Measurements from ENCODE around the gene LRIG2. TPM values are rescaled to one million over a fixed set of nuclear protein-coding genes. Genes with fewer than 3 reads are reported as not detected.

LRIG2 gene
- polyA plus RNA-seq, 1 of the 3 experiments (the other 2 are of a cell fraction): 3.8 TPM

DNA sequence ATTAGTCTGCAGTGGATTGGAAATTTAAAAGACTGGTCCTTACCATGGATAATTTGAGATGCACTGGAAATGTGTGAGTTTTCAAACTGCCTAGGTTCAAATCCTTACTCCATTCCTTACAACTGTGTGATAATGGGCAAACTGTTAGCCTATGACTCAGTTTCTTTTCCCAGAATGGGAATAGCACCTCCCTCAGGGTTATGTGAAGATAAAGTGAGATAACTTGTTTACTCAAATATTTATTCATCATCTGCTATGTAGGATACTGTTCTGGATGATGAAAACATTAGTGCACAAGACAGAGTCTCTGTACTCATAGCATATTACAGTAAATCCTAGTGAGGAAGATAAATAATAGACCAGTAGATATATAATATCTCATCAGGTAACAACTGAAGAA is 28.6 kb downstream of the LRIG2 start:
- Histone ChIP-seq H3K9ac (no peak overlapping the region), H2AFZ (ENCODE audit: low read depth) (no peak overlapping the region), H3K4me3 (ENCODE audit: low read depth in 2 of 2, low read length in 1 of 2) (no peak overlapping the region), H3K4me2 (no peak overlapping the region), H3K27ac (ENCODE audit: low read depth in 2 of 2, low read length in 1 of 2) (no peak overlapping the region), H3K79me2 (ENCODE audit: insufficient read depth) (no peaks in the 10 kb centered on the region), H3K4me1 (ENCODE audit: control insufficient read depth in 1 of 2, insufficient read depth in 2 of 2, low read depth in 1 of 2, low read length in 1 of 2) (no peaks in the 10 kb centered on the region), H4K20me1 (ENCODE audit: insufficient read depth) (no peaks in the 10 kb centered on the region), H3K27me3 (ENCODE audit: insufficient read depth) (no peaks in the 10 kb centered on the region), H3K9me2 (no peaks in the 10 kb centered on the region), H3F3A (replicated peaks; ENCODE audit: insufficient read depth) (no peaks in the 10 kb centered on the region), H3K9me3 (no peaks in the 10 kb centered on the region), H3K36me3 (replicated peaks in 1 of 2; ENCODE audit: control insufficient read depth in 1 of 2, insufficient read depth in 2 of 2, low read length in 1 of 2) (peaks cover 61 to 68% of the 10 kb centered on the region in 2 experiments)
- no peak for DNase-seq
- ChIA-PET CTCF (interaction anchor here (0.8 kb wide), 1 partner anchor 29 kb away, joined by 3 read pairs; the partner anchor contains the start of gene LRIG2), POLR2A (no interaction called here)
- TF ChIP-seq RFX5 (IDR thresholded peaks at IDR 0.05; ENCODE audit: low read length) (no peak), SIN3A (IDR thresholded peaks at IDR 0.05; ENCODE audit: borderline replicate concordance, low read depth, low read length) (no peak), RCOR1 (IDR thresholded peaks at IDR 0.05; ENCODE audit: low read length) (no peak), MXI1 (IDR thresholded peaks at IDR 0.05; ENCODE audit: low read depth, low read length) (no peak), JUND (IDR thresholded peaks at IDR 0.05) (no peak), RXRA (IDR thresholded peaks at IDR 0.05; ENCODE audit: borderline replicate concordance, low read depth) (no peak), FOSL2 (IDR thresholded peaks at IDR 0.05; ENCODE audit: borderline replicate concordance, low read depth) (no peak), TAF1 (IDR thresholded peaks at IDR 0.05; ENCODE audit: borderline replicate concordance, low read depth, low read length) (no peak), MEF2A (IDR thresholded peaks at IDR 0.05; ENCODE audit: borderline replicate concordance, low read depth) (no peak), NRF1 (IDR thresholded peaks at IDR 0.05; ENCODE audit: low read depth, low read length) (no peak), FOXJ3 (CRISPR knock-in tag; IDR thresholded peaks at IDR 0.05) (no peak), POLR2AphosphoS5 (IDR thresholded peaks at IDR 0.05; ENCODE audit: low read depth, low read length) (no peak), GATA2 (CRISPR knock-in tag; IDR thresholded peaks at IDR 0.05) (no peak), SMC3 (IDR thresholded peaks at IDR 0.05; ENCODE audit: low read depth, low read length) (no peak), NFIC (IDR thresholded peaks at IDR 0.05; ENCODE audit: borderline replicate concordance) (no peak), RAD21 (IDR thresholded peaks at IDR 0.05; ENCODE audit: low read length) (no peak)
- TF ChIP-seq, protein P1, sequence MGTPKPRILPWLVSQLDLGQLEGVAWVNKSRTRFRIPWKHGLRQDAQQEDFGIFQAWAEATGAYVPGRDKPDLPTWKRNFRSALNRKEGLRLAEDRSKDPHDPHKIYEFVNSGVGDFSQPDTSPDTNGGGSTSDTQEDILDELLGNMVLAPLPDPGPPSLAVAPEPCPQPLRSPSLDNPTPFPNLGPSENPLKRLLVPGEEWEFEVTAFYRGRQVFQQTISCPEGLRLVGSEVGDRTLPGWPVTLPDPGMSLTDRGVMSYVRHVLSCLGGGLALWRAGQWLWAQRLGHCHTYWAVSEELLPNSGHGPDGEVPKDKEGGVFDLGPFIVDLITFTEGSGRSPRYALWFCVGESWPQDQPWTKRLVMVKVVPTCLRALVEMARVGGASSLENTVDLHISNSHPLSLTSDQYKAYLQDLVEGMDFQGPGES (IDR thresholded peaks at IDR 0.05; ENCODE audit: low read depth, low read length): no peak
- TF ChIP-seq, protein P2, sequence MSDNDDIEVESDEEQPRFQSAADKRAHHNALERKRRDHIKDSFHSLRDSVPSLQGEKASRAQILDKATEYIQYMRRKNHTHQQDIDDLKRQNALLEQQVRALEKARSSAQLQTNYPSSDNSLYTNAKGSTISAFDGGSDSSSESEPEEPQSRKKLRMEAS (IDR thresholded peaks at IDR 0.05; ENCODE audit: low read depth): no peak

DNA sequence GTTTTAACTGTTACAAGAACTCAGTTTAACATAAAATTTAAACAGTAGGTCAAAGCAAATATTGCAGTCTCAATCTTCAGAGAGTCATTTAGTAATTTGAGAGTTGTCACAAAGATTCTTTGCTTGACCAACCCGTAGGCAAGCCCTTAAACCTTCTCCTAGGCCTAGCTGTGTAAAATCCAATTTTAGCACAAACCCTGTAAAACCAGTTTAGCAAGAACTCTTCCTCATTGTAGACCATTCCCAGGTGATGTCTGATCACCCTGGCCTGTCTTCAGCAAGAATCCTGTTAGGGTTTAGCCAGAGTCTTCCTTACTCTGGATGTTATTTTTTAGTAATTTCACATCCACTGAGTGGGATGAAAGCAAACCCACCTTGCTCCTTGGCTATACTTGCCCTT is 30.1 kb downstream of the LRIG2 start:
- DNase-seq: no peak
- Histone ChIP-seq H3F3A (replicated peaks; ENCODE audit: insufficient read depth) (peaks cover 8% of the 10 kb centered on the region), H3K4me1 (ENCODE audit: control insufficient read depth in 1 of 2, insufficient read depth in 2 of 2, low read depth in 1 of 2, low read length in 1 of 2) (no peaks in the 10 kb centered on the region), H3K9me3 (no peaks in the 10 kb centered on the region), H4K20me1 (ENCODE audit: insufficient read depth) (no peaks in the 10 kb centered on the region), H3K4me3 (ENCODE audit: low read depth in 2 of 2, low read length in 1 of 2) (no peak overlapping the region), H2AFZ (ENCODE audit: low read depth) (no peak overlapping the region), H3K27ac (ENCODE audit: low read depth in 2 of 2, low read length in 1 of 2) (no peak overlapping the region), H3K36me3 (replicated peaks in 1 of 2; ENCODE audit: control insufficient read depth in 1 of 2, insufficient read depth in 2 of 2, low read length in 1 of 2) (peaks cover 61 to 69% of the 10 kb centered on the region in 2 experiments), H3K4me2 (no peak overlapping the region), H3K79me2 (ENCODE audit: insufficient read depth) (no peaks in the 10 kb centered on the region), H3K27me3 (ENCODE audit: insufficient read depth) (no peaks in the 10 kb centered on the region), H3K9ac (no peak overlapping the region), H3K9me2 (no peaks in the 10 kb centered on the region)
- 93% methylated on average over 1 of the region's 1 CpG for WGBS (ENCODE audit: low lambda C conversion rate)
- POLR2A ChIA-PET: no interaction called here
- CTCF ChIA-PET: no interaction called here
- TF ChIP-seq EP300 (IDR thresholded peaks at IDR 0.05; ENCODE audit: borderline replicate concordance in 1 of 2, low read depth in 1 of 2, low read length in 1 of 2) (no peak), ELF1 (IDR thresholded peaks at IDR 0.05) (no peak), TEAD4 (IDR thresholded peaks at IDR 0.05; ENCODE audit: borderline replicate concordance, insufficient read depth) (no peak), GATA2 (CRISPR knock-in tag; IDR thresholded peaks at IDR 0.05) (no peak), EZH2phosphoT487 (IDR thresholded peaks at IDR 0.05; ENCODE audit: borderline replicate concordance, low read depth) (no peak), MXI1 (IDR thresholded peaks at IDR 0.05; ENCODE audit: low read depth, low read length) (no peak)
- TF ChIP-seq, protein P3, sequence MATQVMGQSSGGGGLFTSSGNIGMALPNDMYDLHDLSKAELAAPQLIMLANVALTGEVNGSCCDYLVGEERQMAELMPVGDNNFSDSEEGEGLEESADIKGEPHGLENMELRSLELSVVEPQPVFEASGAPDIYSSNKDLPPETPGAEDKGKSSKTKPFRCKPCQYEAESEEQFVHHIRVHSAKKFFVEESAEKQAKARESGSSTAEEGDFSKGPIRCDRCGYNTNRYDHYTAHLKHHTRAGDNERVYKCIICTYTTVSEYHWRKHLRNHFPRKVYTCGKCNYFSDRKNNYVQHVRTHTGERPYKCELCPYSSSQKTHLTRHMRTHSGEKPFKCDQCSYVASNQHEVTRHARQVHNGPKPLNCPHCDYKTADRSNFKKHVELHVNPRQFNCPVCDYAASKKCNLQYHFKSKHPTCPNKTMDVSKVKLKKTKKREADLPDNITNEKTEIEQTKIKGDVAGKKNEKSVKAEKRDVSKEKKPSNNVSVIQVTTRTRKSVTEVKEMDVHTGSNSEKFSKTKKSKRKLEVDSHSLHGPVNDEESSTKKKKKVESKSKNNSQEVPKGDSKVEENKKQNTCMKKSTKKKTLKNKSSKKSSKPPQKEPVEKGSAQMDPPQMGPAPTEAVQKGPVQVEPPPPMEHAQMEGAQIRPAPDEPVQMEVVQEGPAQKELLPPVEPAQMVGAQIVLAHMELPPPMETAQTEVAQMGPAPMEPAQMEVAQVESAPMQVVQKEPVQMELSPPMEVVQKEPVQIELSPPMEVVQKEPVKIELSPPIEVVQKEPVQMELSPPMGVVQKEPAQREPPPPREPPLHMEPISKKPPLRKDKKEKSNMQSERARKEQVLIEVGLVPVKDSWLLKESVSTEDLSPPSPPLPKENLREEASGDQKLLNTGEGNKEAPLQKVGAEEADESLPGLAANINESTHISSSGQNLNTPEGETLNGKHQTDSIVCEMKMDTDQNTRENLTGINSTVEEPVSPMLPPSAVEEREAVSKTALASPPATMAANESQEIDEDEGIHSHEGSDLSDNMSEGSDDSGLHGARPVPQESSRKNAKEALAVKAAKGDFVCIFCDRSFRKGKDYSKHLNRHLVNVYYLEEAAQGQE (IDR thresholded peaks at IDR 0.05; ENCODE audit: low read depth, low read length): no peak
- TF ChIP-seq, protein P4, sequence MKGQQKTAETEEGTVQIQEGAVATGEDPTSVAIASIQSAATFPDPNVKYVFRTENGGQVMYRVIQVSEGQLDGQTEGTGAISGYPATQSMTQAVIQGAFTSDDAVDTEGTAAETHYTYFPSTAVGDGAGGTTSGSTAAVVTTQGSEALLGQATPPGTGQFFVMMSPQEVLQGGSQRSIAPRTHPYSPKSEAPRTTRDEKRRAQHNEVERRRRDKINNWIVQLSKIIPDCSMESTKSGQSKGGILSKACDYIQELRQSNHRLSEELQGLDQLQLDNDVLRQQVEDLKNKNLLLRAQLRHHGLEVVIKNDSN (IDR thresholded peaks at IDR 0.05; ENCODE audit: borderline replicate concordance, low read depth): no peak

Measured in SK-N-SH (cell line).